ENCODE results near the gene FAM20B. TPM values are rescaled to one million over a fixed set of nuclear protein-coding genes. Genes with fewer than 3 reads are reported as not detected.

FAM20B gene
- total RNA-seq, 1 experiment from 2014 or later: 35.4 TPM

DNA sequence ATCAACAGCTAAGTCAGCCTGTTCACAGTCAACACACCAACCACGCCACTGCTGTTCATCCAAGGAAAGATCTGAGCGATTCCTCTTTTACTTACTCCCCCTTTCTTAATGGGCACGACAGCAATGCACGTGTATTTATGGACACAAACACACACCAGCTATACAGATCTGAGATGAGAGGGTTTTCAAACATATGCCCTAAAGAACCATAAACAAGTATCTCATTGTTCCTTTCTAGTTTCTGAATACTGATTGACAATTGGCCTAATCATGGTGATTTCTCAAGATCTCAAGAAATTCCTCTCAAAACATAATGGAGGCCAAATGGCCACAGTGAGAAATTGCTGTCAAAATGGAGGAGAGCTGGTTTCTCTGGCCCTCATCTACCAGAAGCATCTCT lies 74.2 kb downstream of the FAM20B start:
- H3K4ac ChIP-seq (ENCODE audit: low read depth, low read length): no peak overlapping the region
- H2BK12ac ChIP-seq (ENCODE audit: insufficient read length, low read depth, low read length): no peak overlapping the region
- H2AFZ ChIP-seq (ENCODE audit: low read length): no peak overlapping the region
- Mint-ChIP-seq H3K36me3 (ENCODE audit: insufficient read depth in 1 of 3, low read depth in 3 of 3) (peaks cover 2 to 52% (median 34%) of the 10 kb centered on the region in 3 experiments; a peak in 5 of 7 replicates), H3K4me3 (no peak overlapping the region), H3K27ac (no peak overlapping the region; a peak in 1 of 7 replicates), H3K27me3 (ENCODE audit: low read depth) (no peaks in the 10 kb centered on the region), H3K9me3 (no peaks in the 10 kb centered on the region), H3K4me1 (peaks cover 9 to 12% of the 10 kb centered on the region in 2 experiments)
- no peak overlapping the region for H3K9ac ChIP-seq (ENCODE audit: extremely low read depth, insufficient read length, low read length)
- no peak overlapping the region for H3K56ac ChIP-seq (ENCODE audit: insufficient read length, low read depth, low read length)
- no peaks in the 10 kb centered on the region for H3K79me1 ChIP-seq (ENCODE audit: insufficient read depth, low read depth, low read length, poor library complexity, severe bottlenecking)
- no peak overlapping the region for H2AK5ac ChIP-seq (ENCODE audit: insufficient read length, low read length)
- WGBS (ENCODE audit: extremely low coverage, insufficient read length, low lambda C conversion rate): no CpG with 5 or more reads among the region's 4 CpGs
- H2BK20ac ChIP-seq (ENCODE audit: low read depth, low read length, poor library complexity, severe bottlenecking): no peak overlapping the region
- peaks cover 3% of the 10 kb centered on the region; the same call in 1 of the 2 replicates for H3K4me1 ChIP-seq (ENCODE audit: insufficient read depth, low read length)
- no peak overlapping the region for H3K27ac ChIP-seq (ENCODE audit: insufficient read length, low read depth, low read length)
- H4K91ac ChIP-seq (ENCODE audit: insufficient read length, low read depth, low read length): no peak overlapping the region
- DNase-seq: no peak
- H3K27me3 ChIP-seq (ENCODE audit: insufficient read depth, low read length): no peaks in the 10 kb centered on the region
- no peak overlapping the region for H4K5ac ChIP-seq (ENCODE audit: insufficient read length, low read depth, low read length)
- H2BK15ac ChIP-seq (ENCODE audit: low read depth, low read length): no peak overlapping the region
- no peaks in the 10 kb centered on the region for H3K9me3 ChIP-seq (ENCODE audit: control insufficient read depth, low read depth, low read length)
- H3K23me2 ChIP-seq (ENCODE audit: insufficient read length, low read depth, low read length, poor library complexity, severe bottlenecking): no peaks in the 10 kb centered on the region
- H3K79me2 ChIP-seq (ENCODE audit: insufficient read depth, low read length): no peaks in the 10 kb centered on the region
- H2BK120ac ChIP-seq (ENCODE audit: low read depth, low read length, poor library complexity, severe bottlenecking): no peak overlapping the region
- no peaks in the 10 kb centered on the region for H4K20me1 ChIP-seq (ENCODE audit: control insufficient read depth, insufficient read depth, insufficient read length)
- H3T11ph ChIP-seq (ENCODE audit: low read length): no peak overlapping the region
- no peak overlapping the region for H3K18ac ChIP-seq (ENCODE audit: insufficient read length, low read depth, low read length)
- H2BK5ac ChIP-seq (ENCODE audit: insufficient read length, low read length): peak overlapping the region; percentile 55
- no peak overlapping the region for H4K8ac ChIP-seq (replicated peaks; ENCODE audit: insufficient read length, low read depth, low read length)
- no peak for TF ChIP-seq CTCF (conservative IDR thresholded peaks at IDR 0.05)
- H3K4me2 ChIP-seq (ENCODE audit: insufficient read depth, insufficient read length, low read length): no peak overlapping the region
- H3K14ac ChIP-seq (ENCODE audit: insufficient read depth, low read length): no peak overlapping the region; the same call in 1 of the 2 replicates
- H3K23ac ChIP-seq (ENCODE audit: insufficient read length, low read depth, low read length): no peak overlapping the region

All from H9 (cell line).